Endothelial cell (in vitro differentiated cells): ENCODE measurements around the gene POMT2. TPM values are rescaled to one million over a fixed set of nuclear protein-coding genes. Genes with fewer than 3 reads are reported as not detected.

Source experiments
- DNase-seq: peaks from one replicate; pipeline ENCODE4 v3.0.0; 2021; ENCODE audit warnings: low spot score
- H3K27ac Mint-ChIP-seq: one replicate; pipeline ENCODE4 v1.8.0; 2021; ENCODE audit warnings: mixed read lengths, inconsistent platforms; ENCODE audit not compliant: unreplicated experiment
- H3K27me3 Mint-ChIP-seq: one replicate; pipeline ENCODE4 v1.8.0; 2021; ENCODE audit warnings: mild to moderate bottlenecking, moderate library complexity, mixed read lengths, inconsistent platforms; ENCODE audit not compliant: unreplicated experiment
- H3K36me3 Mint-ChIP-seq: one replicate; pipeline ENCODE4 v1.8.0; 2021; ENCODE audit warnings: mild to moderate bottlenecking, low read depth, mixed read lengths, inconsistent platforms; ENCODE audit not compliant: unreplicated experiment
- H3K4me1 Mint-ChIP-seq: one replicate; pipeline ENCODE4 v1.8.0; 2021; ENCODE audit warnings: mild to moderate bottlenecking, mixed read lengths, inconsistent platforms; ENCODE audit not compliant: unreplicated experiment
- H3K4me3 Mint-ChIP-seq: one replicate; pipeline ENCODE4 v1.8.0; 2021; ENCODE audit warnings: mild to moderate bottlenecking, mixed read lengths, inconsistent platforms; ENCODE audit not compliant: unreplicated experiment
- H3K9me3 Mint-ChIP-seq: one replicate; pipeline ENCODE4 v1.8.0; 2021; ENCODE audit warnings: mixed read lengths, inconsistent platforms; ENCODE audit not compliant: unreplicated experiment
- CTCF ChIP-seq: fragments of 200-600 bp; sonication (generic); IDR thresholded peaks from one replicate; pipeline ENCODE4 v1.5.0; 2021; ENCODE audit warnings: antibody characterized with exemption; ENCODE audit not compliant: unreplicated experiment
- total RNA-seq: library from RNA; stranded (reverse); fragmentation: NEBNext Ultra II Directional; extraction: Animal tissue kit (Norgen Biotek cat#: 25700); gene quantifications from one replicate; pipeline ENCODE4 v1.2.1, GENCODE V29; 2021; ENCODE audit not compliant: unreplicated experiment

Gene POMT2
- total RNA-seq, 1 donor from 2014 or later = 33.8 TPM

- no peak for DNase-seq
- no peak for TF ChIP-seq CTCF
- Mint-ChIP-seq H3K36me3 (peaks cover 10% of the 10 kb centered on the region), H3K4me1 (peaks cover 3% of the 10 kb centered on the region), H3K27me3 (peaks cover 2% of the 10 kb centered on the region), H3K27ac (no peak overlapping the region), H3K9me3 (no peaks in the 10 kb centered on the region), H3K4me3 (no peak overlapping the region)
These were observed 17.8 kb downstream of the POMT2 start for GRCh38 chr14:77302926-77303325.

- H3K27me3 Mint-ChIP-seq = peaks cover 9% of the 10 kb centered on the region
- no peaks in the 10 kb centered on the region for H3K9me3 Mint-ChIP-seq
- H3K4me1 Mint-ChIP-seq = peaks cover 3% of the 10 kb centered on the region
- TF ChIP-seq CTCF = peak; percentile 78
- no peak overlapping the region for H3K27ac Mint-ChIP-seq
- no peak overlapping the region for H3K4me3 Mint-ChIP-seq
- peaks cover 19% of the 10 kb centered on the region for H3K36me3 Mint-ChIP-seq
- DNase-seq = peak; percentile 83
These were observed 19.6 kb downstream of the POMT2 start for GRCh38 chr14:77301103-77301502.

- no peak for TF ChIP-seq CTCF
- no peak overlapping the region for H3K4me3 Mint-ChIP-seq
- no peak overlapping the region for H3K27ac Mint-ChIP-seq
- H3K36me3 Mint-ChIP-seq = peaks cover 21% of the 10 kb centered on the region
- H3K27me3 Mint-ChIP-seq = peaks cover 9% of the 10 kb centered on the region
- peaks cover 3% of the 10 kb centered on the region for H3K4me1 Mint-ChIP-seq
- DNase-seq = no peak
- H3K9me3 Mint-ChIP-seq = no peaks in the 10 kb centered on the region
These were observed 20.9 kb downstream of the POMT2 start for GRCh38 chr14:77299771-77300170.

GRCh38 chr14:77296906-77297305 is 23.8 kb downstream of the POMT2 start:
- no peaks in the 10 kb centered on the region for H3K9me3 Mint-ChIP-seq
- peaks cover 17% of the 10 kb centered on the region for H3K36me3 Mint-ChIP-seq
- no peak overlapping the region for H3K27ac Mint-ChIP-seq

GRCh38 chr14:77296155-77296554 is 24.5 kb downstream of the POMT2 start:
- no peak for TF ChIP-seq CTCF
- Mint-ChIP-seq H3K9me3 (no peaks in the 10 kb centered on the region), H3K4me3 (no peak overlapping the region), H3K27me3 (peaks cover 9% of the 10 kb centered on the region), H3K36me3 (peaks cover 17% of the 10 kb centered on the region), H3K4me1 (peaks cover 3% of the 10 kb centered on the region), H3K27ac (no peak overlapping the region)
- no peak for DNase-seq

More at GRCh38 chr14:77296906-77297305, 23.8 kb downstream of the POMT2 start:
- Mint-ChIP-seq H3K27me3 (peaks cover 9% of the 10 kb centered on the region), H3K4me3 (peak overlapping the region; percentile 19), H3K4me1 (peaks cover 3% of the 10 kb centered on the region)
- DNase-seq = no peak
- no peak for TF ChIP-seq CTCF
